Brain pericyte (primary cell): ENCODE data around the gene NPAS2.

Experiments
- DNase-seq: peaks from one replicate; pipeline ENCODE4 v3.0.0-alpha.2; 2012; ENCODE audit warnings: low read depth, low spot score

The NPAS2 gene

DNA sequence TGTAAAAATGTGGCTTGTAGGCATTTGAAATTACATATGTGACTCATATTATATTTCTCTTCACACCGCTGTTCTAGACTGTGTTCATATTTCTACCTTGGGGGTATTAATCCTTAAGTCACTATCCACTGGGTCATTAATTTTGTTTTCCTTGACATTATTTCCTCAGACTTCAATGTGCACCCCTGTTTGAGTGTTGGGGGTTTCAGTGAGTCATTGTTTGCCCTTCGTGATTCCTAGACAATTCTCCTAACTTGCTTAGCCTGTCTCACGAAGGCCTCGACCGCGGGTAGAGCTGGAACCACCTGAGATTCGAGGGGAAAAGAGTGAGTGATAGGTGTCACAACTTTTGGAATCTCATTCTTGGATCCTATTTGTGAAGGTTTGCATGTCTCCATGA is 35.1 kb downstream of the NPAS2 start:
- DNase-seq, result no peak

DNA sequence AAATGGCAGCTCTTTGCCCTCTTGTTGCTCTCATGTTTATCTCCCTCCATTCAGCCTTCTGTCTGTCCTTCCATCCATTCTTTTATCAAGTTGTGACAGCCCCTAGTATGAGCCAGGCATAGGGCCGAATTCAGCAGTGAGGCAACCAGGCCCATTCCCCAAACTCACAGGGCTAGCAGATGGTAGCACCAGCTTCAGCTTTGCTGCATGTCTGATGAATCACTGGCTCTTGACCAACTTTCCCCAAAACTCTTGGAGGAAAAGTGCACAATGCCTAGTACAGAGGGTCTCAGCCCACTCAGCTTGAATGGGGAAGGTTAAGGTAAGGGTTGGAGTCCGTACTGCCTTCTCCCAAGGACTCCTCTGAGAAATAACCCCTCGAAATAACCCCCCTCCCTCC is 35.7 kb downstream of the NPAS2 start:
- DNase-seq, result no peak

DNA sequence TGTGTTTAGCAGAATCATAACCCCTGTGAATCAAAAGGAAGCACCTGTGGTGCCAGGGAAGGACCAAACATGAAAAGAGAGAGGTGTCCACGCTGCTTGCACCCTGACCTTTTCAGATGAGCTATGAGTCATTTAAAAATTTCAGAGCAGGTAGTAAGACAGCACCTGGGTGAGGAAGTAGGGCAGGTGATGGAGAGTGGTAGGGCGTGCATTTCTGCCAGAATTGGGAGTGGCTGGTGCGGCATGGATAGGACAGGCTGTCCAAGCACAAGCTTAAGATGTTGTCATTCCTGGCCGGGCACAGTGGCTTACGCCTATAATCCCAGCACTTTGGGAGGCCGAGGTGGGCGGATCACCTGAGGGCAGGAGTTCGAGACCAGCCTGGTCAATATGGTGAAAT is 36.8 kb downstream of the NPAS2 start:
- no peak for DNase-seq

DNA sequence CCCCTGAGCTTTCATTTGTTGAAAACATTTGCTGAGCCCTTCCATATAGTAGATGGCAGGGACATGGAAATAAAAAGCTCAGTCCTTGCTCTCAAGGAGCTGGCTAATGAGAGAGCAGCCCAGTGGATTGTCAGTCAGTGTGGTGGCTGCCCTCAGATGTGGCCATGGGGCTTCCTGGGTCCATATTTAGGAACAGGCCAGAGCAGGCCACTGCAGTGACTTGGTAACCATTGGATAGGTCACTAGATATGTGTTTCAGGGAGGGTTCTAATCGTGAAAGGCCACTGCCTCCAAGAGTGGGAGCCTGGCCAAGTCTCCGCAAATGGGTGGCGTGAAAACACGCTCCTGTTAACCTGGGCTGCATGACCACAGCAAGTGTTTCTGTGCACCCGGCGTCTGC is 37.4 kb downstream of the NPAS2 start:
- DNase-seq, result no peak

DNA sequence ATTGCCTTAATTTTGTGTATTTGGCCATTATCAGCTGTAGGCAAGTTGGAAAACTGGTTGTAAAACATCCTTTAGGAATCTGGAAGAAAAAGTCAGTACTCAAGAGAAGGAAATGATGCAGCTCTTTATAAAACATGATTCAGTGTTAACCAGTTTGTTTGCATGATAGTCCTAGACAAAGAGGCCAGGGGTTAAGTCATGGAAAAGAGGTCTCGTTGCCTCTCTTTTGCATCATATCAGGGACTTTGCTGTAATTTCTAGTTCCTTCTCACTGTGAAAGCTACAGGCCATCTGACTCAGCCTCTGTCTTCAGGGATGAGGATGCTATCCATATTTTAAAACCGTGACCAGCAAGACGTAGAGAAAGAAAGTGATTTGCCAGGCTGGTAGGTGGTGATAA is 38.0 kb downstream of the NPAS2 start:
- DNase-seq, result no peak

DNA sequence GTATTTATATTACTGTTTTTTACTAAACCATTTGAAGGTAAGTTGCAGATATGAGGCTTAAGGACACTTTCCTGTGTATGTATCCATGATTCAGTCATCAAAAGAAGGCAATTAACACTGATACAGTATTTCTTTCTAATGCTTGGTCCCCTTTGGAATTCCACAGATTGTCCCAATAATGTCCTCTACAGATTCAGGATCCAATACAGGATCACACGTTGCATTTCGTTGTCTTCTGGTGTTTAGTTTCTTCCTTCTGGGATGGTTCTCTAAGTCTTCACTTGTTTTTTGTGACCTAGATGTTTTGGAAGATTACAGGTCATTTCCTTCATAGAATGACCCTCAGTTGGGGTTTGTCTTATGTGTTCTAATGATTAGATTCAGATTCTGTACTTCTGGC is 40.0 kb downstream of the NPAS2 start:
- DNase-seq, result no peak

DNA sequence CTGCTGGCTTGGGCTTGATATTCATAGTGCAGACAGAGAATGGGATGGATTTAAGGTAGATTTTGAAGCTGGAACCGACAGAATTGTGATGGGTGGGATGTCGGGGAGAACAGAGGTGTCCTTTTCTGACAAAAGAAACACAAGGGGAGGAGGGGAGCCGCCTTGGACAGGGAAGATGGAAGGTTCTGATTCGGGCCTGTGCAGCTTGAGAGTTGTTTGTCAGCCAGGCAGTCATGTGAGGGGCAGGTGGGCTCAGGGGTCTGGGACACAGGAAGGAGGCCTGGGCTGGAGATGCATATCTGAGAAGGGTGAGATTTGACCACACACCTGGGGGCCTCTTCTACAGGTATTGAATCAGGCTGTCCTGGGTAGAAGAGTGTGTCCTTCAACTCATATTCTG is 41.4 kb downstream of the NPAS2 start:
- no peak for DNase-seq

DNA sequence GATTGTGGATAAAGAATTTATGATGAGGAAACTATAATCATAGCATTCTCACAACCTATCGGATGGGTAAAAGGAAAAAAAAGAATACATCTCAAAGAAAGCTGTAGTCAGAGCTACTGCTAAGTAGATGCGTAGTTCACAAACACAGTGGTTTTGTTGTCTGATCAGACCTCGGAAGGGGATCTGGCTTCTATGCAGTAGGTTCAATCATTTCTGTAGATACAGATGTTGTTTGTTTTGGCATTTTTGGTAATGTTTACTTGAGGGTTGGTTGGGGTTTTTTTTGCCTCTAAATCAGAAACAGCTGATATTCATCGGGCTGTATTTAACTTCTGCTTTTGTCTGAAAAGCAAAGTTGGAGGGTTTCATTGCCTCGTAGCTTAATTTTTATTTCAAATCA is 42.1 kb downstream of the NPAS2 start:
- DNase-seq, result no peak

DNA sequence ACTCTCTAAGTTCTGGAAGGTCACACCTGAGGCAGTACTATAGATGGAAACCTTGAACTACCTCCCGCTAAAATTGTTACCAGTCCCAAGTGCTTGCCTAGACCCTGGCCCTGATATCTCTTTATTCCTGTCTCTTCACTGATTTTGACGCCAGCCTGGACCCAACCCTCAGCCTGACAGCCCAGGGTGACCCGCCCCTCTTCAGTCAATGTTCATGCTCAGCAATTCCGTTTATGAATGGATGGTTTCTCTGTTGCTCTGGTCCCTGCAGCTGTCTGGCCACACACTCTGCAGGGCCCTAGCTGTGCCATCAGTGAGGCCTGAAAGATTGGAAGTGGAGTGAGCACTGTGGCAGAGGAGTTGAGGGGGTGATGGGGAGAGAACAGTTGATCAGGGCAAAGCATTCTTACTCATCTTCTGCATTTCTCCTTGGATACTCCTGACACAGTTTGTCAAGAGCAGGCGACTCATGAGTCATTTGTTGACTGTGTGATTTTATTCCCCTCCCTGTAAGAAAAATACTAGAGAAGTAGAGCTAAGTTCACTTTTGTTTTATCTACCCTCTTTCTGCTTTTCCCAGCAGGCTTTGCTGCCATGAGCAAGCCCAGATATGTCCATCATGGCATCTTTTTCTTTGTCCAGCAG is 46.0 kb downstream of the NPAS2 start:
- DNase-seq, result no peak

DNA sequence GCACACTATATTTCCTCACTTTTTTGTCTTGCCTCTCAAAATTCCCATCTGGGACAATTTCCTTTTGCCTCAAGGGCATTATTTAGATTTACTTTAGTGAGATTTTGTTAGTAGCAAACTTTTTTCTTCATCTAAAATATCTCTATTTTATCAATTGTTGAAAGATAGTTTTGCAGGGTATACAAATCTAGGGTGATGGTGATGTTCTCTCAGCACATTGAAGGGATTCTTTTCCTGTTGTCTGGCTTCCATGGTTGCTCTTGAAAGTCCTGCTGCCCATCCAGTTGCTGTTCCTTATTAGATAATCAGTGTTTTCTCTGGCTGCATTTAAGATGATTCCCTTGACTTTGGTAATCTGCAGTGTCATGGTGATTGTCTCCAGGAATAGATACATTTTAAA is 48.1 kb downstream of the NPAS2 start:
- DNase-seq, result no peak

DNA sequence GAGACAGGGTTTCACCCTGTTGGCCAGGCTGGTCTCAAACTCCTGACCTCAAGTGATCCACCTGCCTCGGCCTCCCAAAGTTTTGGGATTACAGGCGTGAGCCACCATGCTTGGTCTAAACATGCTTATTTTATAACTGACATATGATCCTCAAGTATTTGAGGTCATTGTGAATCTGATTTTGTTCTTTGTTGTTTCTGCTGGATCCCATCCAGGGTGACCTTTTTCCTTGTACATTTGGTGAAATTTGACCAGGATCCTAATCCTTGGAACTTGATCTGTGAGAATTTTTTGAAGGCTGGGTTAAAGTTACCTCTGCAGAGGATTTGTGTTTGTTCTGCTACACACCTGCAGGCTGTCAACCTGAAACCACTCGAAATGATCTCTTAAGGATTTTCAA is 49.2 kb downstream of the NPAS2 start:
- DNase-seq, result no peak

DNA sequence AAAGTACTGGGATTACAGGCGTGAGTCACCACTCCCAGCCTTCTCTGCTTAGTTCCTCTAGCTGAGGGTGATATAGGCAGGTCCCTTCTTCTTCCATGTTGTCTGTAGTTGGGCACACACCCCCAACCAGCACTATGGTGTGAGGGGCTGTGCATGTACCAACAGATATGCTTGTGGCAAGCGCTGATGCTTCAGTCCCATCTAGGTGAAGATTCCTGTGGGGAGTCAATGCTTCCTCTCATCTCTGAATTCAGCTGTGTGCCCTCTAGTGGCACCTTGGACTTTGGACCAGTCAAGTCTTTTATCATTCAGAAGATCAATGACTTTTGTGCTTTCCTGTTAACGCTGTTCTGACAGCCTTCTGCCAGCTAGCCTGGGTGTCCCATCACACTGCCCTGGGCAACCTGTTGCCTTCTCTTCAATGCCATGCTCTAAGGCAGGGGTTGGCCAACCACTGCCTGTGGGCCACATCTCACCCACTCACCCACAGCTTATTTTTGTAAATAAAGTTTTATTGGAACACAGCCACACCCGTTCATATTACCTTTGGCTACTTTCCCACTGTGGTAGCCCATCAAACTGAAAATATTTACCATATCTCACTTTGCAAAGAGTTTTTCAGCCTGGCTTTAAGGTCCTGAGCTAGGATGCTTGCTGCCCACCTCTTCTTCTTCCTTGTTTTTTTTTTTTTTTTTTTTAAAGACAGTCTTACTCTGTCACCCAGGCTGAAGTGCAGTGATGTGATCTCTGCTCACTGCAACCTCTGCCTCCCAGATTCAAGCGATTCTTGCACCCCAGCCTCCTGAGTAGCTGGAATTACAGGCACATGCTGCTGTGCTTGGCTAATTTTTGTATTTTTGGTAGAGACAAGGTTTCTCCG is 51.0 kb downstream of the NPAS2 start:
- no peak for DNase-seq

DNA sequence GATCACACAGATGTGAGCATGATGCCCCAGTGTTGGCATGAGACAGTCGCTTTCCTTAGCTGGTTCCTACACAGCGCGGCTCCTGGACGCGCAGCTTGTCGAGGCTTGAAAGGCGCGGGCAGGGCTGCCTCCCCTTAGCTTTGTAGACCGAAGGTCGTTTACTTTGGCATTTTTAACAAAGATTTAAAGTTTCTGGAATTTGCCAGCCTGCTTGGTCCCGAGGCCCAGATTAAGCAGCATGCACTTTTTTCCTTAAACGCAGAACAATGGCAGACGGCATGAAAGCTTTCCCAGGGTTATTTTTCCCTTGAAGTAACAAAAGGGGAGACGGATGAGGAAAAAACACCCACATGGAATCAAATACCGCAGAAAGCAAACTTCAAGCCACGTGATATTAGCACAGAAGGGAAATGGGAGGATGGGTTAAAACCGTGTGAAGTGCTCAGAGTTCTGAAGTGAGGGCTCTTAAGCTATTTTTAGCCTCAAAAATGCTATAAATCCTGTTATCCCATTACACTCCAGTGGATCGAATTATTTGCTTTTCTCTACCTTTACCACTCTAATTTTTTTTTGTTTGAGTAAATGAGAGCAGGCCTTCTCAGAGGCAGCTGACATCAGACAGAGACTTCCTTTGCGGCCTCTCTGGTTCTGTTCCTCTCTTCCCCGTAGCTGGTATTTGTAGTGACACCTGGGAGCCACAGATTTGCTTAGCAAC is 55.7 kb downstream of the NPAS2 start:
- no peak for DNase-seq

DNA sequence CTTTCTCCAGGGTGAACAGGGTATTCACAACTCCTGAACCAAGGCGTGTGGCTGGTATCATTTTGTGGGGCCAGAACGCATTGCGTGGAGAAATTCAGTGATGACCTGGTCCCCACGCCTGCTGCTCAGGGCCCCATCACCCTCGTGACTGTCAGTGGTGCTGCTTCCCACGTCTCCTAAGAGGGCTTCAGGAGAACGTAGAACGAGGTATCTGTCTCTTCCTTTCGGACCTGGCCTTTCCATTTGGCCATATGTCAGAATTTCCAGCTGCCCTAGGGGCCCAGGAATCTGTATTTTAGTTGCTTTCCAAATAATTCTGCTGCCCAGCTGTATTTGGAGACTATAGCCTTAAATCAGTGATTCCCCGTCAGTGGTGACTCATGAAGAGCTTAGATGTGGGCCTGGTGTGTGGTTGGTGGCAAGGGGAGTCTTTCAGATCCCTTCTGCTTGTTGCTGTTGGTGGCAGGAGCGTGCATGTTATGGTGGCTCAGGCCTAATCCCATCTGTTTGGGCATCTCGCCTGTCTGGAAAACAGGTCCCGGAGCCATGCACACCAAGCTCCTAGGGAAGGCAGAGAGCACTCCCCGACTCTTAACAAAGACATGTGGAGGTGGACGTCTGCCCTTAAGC is 56.4 kb downstream of the NPAS2 start:
- no peak for DNase-seq

DNA sequence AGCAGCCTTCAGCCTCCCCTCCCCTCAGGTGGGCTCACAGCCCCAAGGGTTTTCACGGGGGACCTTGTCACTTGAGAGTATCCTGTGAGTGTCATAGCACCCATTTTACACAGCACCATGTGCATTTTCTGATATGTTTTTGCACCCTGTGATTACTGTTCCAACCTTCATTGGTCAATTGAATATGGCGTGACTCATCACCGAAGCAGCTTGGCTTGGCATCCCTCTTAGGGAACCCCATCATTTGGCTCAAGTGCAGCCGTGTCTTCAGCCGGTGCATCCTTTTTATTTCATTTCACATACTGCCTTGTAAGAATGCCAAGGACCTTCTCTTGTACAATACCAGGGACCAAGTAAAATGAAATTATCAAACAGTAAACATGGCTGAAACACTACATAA is 57.6 kb downstream of the NPAS2 start:
- no peak for DNase-seq

DNA sequence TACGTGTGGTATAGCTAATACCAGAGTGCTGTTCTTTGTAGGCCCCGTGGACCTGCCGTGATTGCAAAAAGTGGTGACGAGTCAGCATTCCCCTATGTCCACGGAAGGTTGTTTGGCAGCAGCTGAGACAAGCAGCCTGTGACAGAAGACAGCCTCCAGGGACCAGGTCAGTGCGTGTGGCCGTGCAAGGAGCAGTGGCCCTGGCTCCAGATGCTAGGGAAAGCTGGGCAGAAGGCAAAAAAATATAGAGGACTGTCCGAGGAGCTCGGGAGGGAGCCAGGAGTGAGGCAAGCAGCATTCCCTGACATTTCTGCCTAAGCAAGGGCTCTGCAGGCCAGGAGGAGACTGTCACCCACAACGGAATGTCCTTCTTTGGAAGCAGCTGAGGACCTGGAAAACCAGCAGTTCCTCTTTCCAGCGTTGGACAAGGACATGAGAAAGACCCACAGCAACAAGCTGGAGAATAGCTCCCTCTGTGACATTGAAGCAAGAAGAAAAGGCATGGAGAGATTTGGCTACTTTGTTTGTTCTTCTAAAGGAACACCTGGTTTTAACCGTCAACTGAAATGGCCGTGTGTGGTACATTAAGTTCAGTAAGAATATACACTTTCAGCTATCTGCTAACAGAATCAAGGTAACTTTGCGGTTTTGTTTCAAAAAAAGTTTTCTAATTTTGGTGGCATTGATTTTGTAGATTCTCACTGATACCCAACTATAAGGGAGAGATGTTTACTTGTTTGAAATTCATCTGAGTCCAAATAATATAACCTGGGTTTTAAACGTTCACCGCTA is 58.3 kb downstream of the NPAS2 start:
- no peak for DNase-seq

DNA sequence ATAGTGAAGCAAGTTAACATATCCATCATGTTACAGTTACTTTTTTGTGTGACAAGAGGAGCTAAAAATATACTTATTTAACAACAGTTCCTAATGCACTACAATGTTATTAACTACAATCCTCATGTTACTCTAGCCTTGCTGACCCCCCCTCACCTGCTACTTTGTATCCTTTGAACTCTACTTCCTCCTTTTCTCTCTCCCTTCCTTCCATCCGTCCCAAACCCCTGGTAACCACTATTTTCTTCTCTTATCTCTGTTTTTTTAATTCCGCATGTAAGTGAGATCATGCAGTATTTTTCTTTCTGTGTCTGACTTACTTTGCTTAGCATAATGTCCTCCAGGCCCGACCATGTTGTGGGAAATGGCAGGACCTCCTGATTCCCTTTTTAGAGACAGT is 59.4 kb downstream of the NPAS2 start:
- no peak for DNase-seq

DNA sequence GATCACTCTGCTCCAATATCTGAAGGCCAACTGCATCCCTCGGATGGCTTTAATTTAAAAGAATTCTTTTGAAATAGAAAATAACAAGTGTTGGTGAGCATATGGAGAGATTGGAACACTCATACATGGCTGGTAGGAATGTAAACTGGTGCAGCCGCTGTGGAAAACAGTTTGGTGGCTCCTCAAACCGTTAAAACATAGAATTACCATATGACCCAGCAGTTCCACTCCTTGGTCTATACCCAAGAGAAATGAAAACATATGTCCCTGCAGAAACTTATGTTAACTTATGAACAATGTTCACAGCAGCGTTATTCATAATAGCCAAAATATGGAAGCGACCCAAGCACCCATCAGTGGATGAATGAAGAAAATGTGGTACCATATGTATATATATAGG is 60.1 kb downstream of the NPAS2 start:
- no peak for DNase-seq

DNA sequence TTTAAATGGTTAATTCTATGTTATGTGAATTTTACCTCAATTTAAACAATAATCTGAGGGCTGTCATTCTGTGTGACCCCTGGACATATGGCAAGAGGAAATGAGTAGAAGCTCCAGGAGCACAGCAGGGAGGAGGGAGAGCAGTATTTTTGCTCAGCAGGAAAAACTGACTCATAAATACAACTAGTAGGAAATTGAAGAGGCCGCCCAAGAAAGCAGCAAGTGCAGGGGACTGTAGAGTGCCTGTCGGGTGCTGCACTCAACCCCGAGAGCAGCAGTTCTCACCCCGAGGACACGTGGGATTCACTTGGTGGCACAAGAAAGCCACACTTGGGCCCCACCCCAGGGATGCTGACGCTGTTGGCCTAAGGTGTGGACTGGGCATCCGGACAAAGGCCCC is 60.8 kb downstream of the NPAS2 start:
- DNase-seq, result no peak

DNA sequence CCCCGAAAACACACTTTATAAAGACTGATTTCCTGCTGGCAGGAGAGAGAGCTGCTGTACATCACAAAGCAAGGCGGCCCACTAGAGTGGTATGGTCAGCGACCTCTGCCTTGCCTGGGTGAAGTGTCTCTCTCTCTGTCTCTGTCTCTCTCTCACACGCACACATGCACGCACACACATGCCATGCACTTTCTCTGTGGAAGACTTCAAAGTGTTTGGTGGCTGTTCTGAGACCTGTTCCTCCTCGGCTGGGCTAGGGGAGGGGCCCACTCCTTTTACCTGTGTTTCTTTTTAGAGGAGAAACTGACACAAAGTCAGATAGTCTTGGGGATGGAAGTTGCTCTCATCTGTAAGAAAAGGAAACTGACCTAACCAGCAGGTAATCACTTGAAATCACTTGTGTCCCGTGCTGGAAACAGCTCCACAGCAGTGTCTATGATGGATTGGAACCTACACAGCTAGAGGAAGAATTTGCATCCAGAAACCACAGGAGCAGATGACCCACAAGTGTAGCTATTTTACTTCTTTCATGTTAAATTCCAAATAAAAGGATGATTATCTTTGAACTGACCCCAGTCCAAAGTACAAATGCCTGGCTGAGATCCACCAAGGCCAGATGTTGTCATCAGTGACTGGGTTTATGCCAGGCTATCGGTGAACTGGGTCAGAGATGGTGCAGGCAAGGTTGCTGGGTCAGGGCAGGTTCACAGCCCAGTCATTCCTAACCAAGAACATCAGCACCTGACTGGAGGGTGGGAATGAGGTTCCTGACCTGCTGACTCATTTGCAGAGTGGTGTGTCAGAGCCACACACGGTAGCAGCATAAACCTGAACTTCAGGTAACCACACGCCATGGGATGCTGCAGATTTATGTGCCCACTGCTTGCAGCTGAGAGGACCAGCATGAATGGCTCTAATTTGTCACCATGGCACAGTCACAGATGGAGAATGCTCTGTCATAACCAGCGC is 63.0 kb downstream of the NPAS2 start:
- DNase-seq, result no peak
